Measurements from ENCODE around the gene FASN.

GRCh38 chr17:82107341-82107860 lies 9.4 kb upstream of the FASN start:
- TF ChIP-seq, protein P1, sequence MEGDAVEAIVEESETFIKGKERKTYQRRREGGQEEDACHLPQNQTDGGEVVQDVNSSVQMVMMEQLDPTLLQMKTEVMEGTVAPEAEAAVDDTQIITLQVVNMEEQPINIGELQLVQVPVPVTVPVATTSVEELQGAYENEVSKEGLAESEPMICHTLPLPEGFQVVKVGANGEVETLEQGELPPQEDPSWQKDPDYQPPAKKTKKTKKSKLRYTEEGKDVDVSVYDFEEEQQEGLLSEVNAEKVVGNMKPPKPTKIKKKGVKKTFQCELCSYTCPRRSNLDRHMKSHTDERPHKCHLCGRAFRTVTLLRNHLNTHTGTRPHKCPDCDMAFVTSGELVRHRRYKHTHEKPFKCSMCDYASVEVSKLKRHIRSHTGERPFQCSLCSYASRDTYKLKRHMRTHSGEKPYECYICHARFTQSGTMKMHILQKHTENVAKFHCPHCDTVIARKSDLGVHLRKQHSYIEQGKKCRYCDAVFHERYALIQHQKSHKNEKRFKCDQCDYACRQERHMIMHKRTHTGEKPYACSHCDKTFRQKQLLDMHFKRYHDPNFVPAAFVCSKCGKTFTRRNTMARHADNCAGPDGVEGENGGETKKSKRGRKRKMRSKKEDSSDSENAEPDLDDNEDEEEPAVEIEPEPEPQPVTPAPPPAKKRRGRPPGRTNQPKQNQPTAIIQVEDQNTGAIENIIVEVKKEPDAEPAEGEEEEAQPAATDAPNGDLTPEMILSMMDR (IDR thresholded peaks at IDR 0.05): peak in 3 of 4 donors; percentile 21 to 38 (median 27)
- TF ChIP-seq POLR2A (IDR thresholded peaks at IDR 0.05): no peak

All from right lobe of liver (tissue), 4 donors.